Fibroblast of lung (primary cell): ENCODE results near the gene DIS3L2. TPM values are rescaled to one million over a fixed set of nuclear protein-coding genes. Genes with fewer than 3 reads are reported as not detected.

ENCODE experiments used
- DNase-seq, 2 donors: peaks; one replicate each; pipeline versions ENCODE4 v3.0.0 to v3.0.0-alpha.2; 2010; ENCODE audit warnings: low read depth in 2 of 2
- H2AFZ ChIP-seq: 2 replicates; pipeline ENCODE4 v1.5.1; 2012; ENCODE audit warnings: low read length, control low read depth, inconsistent platforms
- H3K27ac ChIP-seq: 2 replicates; pipeline ENCODE4 v1.5.1; 2011; ENCODE audit warnings: low read length, control low read depth; ENCODE audit not compliant: insufficient read depth
- H3K27me3 ChIP-seq: 2 replicates; pipeline ENCODE4 v1.5.1; 2011; ENCODE audit warnings: mild to moderate bottlenecking, low read length; ENCODE audit not compliant: control insufficient read depth, insufficient read depth
- H3K36me3 ChIP-seq: 2 replicates; pipeline ENCODE4 v1.5.1; 2011; ENCODE audit warnings: low read length; ENCODE audit not compliant: control insufficient read depth, insufficient read depth
- H3K4me1 ChIP-seq: 2 replicates; pipeline ENCODE4 v1.5.1; 2011; ENCODE audit warnings: low read length; ENCODE audit not compliant: control insufficient read depth, insufficient read depth; ENCODE audit errors: extremely low read depth
- H3K4me2 ChIP-seq: 2 replicates; pipeline ENCODE4 v1.5.1; 2011; ENCODE audit warnings: low read length, control low read depth; ENCODE audit not compliant: insufficient read depth; ENCODE audit errors: extremely low read depth
- H3K4me3 ChIP-seq, 4 experiments: fragments of 200-600 bp in 1 of 4; sonication (generic) in 1 of 4; replicated peaks in 1 of 4; 2 replicates each; pipeline ENCODE4 v1.5.1; 2011 to 2016; ENCODE audit warnings: low read length in 4 of 4, low read depth in 3 of 4, mild to moderate bottlenecking in 3 of 4, control low read depth in 2 of 4, inconsistent platforms in 1 of 4, mixed read lengths in 1 of 4; ENCODE audit not compliant: insufficient read depth in 1 of 4; ENCODE audit errors: control extremely low read depth in 1 of 4
- H3K79me2 ChIP-seq: 2 replicates; pipeline ENCODE4 v1.5.1; 2012; ENCODE audit warnings: mild to moderate bottlenecking, low read length, inconsistent platforms; ENCODE audit not compliant: control insufficient read depth, insufficient read depth
- H3K9ac ChIP-seq: 2 replicates; pipeline ENCODE4 v1.5.1; 2011; ENCODE audit warnings: mild to moderate bottlenecking, low read length, control low read depth; ENCODE audit not compliant: insufficient read depth
- H3K9me3 ChIP-seq: 2 replicates; pipeline ENCODE4 v1.5.1; 2012; ENCODE audit warnings: low read depth, low read length; ENCODE audit not compliant: control insufficient read depth, insufficient read depth
- H4K20me1 ChIP-seq: 2 replicates; pipeline ENCODE4 v1.5.1; 2011; ENCODE audit warnings: low read length; ENCODE audit not compliant: control insufficient read depth, insufficient read depth; ENCODE audit errors: extremely low read depth
- CTCF ChIP-seq, 2 donors: IDR thresholded peaks in 1 of 2; conservative IDR thresholded peaks in 1 of 2; 1 replicate in 1 of 2; 2 replicates in 1 of 2; pipeline ENCODE4 v1.5.1; 2011 to 2012; ENCODE audit warnings: low read length in 2 of 2, control low read depth in 1 of 2, inconsistent platforms in 1 of 2, low read depth in 1 of 2, mild to moderate bottlenecking in 1 of 2
- EZH2 ChIP-seq: IDR thresholded peaks from 2 replicates; pipeline ENCODE4 v1.5.1; 2012; ENCODE audit warnings: low read length, control low read depth, mild to moderate bottlenecking; ENCODE audit errors: missing control alignments
- polyA plus RNA-seq, 2 donors: library from polyadenylated mRNA; depleted of rRNA in 1 of 2; stranded (reverse) in 1 of 2; unstranded in 1 of 2; fragments of >200 nt; gene quantifications; 2 replicates each; pipeline ENCODE4 v1.2.1, GENCODE V29; 2011 to 2012; ENCODE audit warnings: missing spikeins in 1 of 2
- total RNA-seq: library from RNA; depleted of rRNA; stranded (reverse); fragments of >200 nt; gene quantifications from 2 replicates; pipeline ENCODE4 v1.2.1, GENCODE V29; 2014

Gene DIS3L2
- total and polyA plus RNA-seq, 2 donors (not counting 1 experiment from before 2014, with no cell fraction given), result 5.2 to 15.2 TPM

GRCh38 chr2:232300894-232301387, 339.4 kb downstream of the DIS3L2 start:
- Histone ChIP-seq H2AFZ (no peak overlapping the region), H4K20me1 (no peaks in the 10 kb centered on the region), H3K27me3 (no peaks in the 10 kb centered on the region), H3K9me3 (no peaks in the 10 kb centered on the region), H3K4me2 (no peak overlapping the region), H3K9ac (no peak overlapping the region), H3K27ac (no peak overlapping the region), H3K79me2 (no peaks in the 10 kb centered on the region), H3K4me3 (no peak overlapping the region), H3K36me3 (no peaks in the 10 kb centered on the region), H3K4me1 (no peaks in the 10 kb centered on the region)
- no peak for DNase-seq
- TF ChIP-seq CTCF (conservative IDR thresholded peaks at IDR 0.05 in 1 of 2, IDR thresholded peaks at IDR 0.05 in 1 of 2; ENCODE audit: low read depth in 1 of 2, low read length in 2 of 2), result no peak
- no peak for TF ChIP-seq EZH2

- no peak overlapping the region for H3K4me2 ChIP-seq
- TF ChIP-seq CTCF (conservative IDR thresholded peaks at IDR 0.05 in 1 of 2, IDR thresholded peaks at IDR 0.05 in 1 of 2; ENCODE audit: low read depth in 1 of 2, low read length in 2 of 2) (no peak), EZH2 (no peak)
- H4K20me1 ChIP-seq, result no peaks in the 10 kb centered on the region
- no peaks in the 10 kb centered on the region for H3K9me3 ChIP-seq
- H3K4me1 ChIP-seq, result no peaks in the 10 kb centered on the region
- no peaks in the 10 kb centered on the region for H3K79me2 ChIP-seq
- H3K9ac ChIP-seq, result no peak overlapping the region
- no peak overlapping the region for H3K4me3 ChIP-seq
- DNase-seq, result no peak
- no peaks in the 10 kb centered on the region for H3K36me3 ChIP-seq
- no peak overlapping the region for H3K27ac ChIP-seq
- no peak overlapping the region for H2AFZ ChIP-seq
- no peaks in the 10 kb centered on the region for H3K27me3 ChIP-seq
Observed at GRCh38 chr2:232304236-232304635, 342.7 kb downstream of the DIS3L2 start.

GRCh38 chr2:232306741-232307305, 345.3 kb downstream of the DIS3L2 start:
- TF ChIP-seq EZH2 (no peak), CTCF (conservative IDR thresholded peaks at IDR 0.05 in 1 of 2, IDR thresholded peaks at IDR 0.05 in 1 of 2; ENCODE audit: low read depth in 1 of 2, low read length in 2 of 2) (no peak)
- Histone ChIP-seq H3K79me2 (no peaks in the 10 kb centered on the region), H2AFZ (no peak overlapping the region), H3K4me3 (no peak overlapping the region), H3K4me1 (no peaks in the 10 kb centered on the region), H3K27me3 (no peaks in the 10 kb centered on the region), H3K27ac (no peak overlapping the region), H3K9ac (no peak overlapping the region), H3K9me3 (no peaks in the 10 kb centered on the region), H3K36me3 (no peaks in the 10 kb centered on the region), H4K20me1 (no peaks in the 10 kb centered on the region), H3K4me2 (no peak overlapping the region)
- no peak for DNase-seq
